ENCODE data around the gene EPHA4.

DNA sequence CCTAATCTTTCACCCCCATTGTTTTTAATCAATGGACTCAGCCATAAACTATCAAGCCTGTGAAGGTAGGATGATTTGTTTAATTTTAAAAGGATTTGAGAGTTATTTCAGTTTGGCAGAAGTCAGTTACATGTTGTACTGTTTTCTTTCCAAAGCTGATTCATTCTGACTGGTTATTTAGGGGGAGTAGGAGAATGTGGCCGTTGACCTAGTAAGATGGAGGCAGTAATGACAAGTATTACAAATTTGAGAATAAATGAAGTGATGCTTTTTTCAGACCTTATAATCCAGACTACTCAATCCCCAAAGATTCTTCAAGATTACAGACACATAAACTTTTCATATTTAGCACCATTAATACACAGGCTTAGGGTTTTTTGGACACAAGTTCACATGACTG, 4.3 kb downstream of the EPHA4 start:
- TF ChIP-seq, protein P1, sequence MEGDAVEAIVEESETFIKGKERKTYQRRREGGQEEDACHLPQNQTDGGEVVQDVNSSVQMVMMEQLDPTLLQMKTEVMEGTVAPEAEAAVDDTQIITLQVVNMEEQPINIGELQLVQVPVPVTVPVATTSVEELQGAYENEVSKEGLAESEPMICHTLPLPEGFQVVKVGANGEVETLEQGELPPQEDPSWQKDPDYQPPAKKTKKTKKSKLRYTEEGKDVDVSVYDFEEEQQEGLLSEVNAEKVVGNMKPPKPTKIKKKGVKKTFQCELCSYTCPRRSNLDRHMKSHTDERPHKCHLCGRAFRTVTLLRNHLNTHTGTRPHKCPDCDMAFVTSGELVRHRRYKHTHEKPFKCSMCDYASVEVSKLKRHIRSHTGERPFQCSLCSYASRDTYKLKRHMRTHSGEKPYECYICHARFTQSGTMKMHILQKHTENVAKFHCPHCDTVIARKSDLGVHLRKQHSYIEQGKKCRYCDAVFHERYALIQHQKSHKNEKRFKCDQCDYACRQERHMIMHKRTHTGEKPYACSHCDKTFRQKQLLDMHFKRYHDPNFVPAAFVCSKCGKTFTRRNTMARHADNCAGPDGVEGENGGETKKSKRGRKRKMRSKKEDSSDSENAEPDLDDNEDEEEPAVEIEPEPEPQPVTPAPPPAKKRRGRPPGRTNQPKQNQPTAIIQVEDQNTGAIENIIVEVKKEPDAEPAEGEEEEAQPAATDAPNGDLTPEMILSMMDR (conservative IDR thresholded peaks at IDR 0.05; ENCODE audit: low read depth, low read length), result no peak
- no peak for TF ChIP-seq EZH2phosphoT487 (IDR thresholded peaks at IDR 0.05; ENCODE audit: borderline replicate concordance, low read length)
